Right ventricle myocardium superior (tissue), 1 donor: ENCODE data around the gene CHCHD6. TPM values are rescaled to one million over a fixed set of nuclear protein-coding genes. Genes with fewer than 3 reads are reported as not detected.

Source experiments
- ATAC-seq: fragments of 200-7000 bp; cut with Tn5 transposase; one replicate; pipeline ENCODE4 v1.9.1; 2020; ENCODE audit warnings: mild to moderate bottlenecking; ENCODE audit not compliant: poor library complexity
- DNase-seq: peaks from one replicate; pipeline ENCODE4 v3.0.0-alpha.2; 2020
- intact Hi-C: fragments of 100-400 bp; cut with DNase I; formaldehyde crosslinking; loops from one replicate; pipeline ENCODE4 v1.11.2; 2022
- total RNA-seq: library from RNA; stranded (reverse); fragmentation: NEBNext Ultra II Directional; extraction: Animal tissue kit (Norgen Biotek cat#: 25700); gene quantifications from one replicate; pipeline ENCODE4 v1.2.1, GENCODE V29; 2021
- donor health status: DM: no; HTN: yes; CAD: no; lungs with severe emphysema.

The CHCHD6 gene
- total RNA-seq, 1 donor from 2014 or later, result 8.3 TPM

DNA sequence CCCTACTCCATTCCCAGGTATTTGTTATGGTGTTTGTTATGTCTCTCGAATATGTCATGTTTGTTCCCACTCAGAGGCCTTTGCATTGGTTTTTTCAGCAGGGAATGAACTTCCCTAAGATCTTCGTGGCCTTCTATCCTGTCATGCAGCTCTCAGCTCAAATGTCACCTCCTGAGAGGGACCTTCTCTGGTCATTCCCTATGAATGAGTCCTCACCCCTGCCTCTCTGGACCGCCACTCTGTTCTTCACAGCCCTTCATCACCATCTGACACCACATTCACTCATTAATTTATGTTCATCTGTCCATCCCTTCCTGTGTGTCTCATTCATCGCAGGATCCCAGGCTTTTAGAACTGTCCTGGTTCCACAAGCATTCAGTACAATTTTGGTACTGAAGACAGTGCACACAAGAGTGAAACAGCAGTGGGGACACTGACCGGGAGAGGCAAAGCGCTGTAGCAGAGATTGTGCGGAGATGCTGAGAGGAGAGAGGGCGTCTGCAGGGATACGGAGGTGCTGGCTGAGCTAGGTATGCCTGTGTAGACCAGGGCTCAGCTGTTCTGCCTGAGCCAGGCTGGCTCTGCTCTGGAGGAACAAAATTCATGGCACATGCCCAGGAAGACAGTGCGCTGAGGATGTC lies 132.3 kb downstream of the CHCHD6 start:
- ATAC-seq (no peak), DNase-seq (no peak)
- intact Hi-C loops, result no loop called here

DNA sequence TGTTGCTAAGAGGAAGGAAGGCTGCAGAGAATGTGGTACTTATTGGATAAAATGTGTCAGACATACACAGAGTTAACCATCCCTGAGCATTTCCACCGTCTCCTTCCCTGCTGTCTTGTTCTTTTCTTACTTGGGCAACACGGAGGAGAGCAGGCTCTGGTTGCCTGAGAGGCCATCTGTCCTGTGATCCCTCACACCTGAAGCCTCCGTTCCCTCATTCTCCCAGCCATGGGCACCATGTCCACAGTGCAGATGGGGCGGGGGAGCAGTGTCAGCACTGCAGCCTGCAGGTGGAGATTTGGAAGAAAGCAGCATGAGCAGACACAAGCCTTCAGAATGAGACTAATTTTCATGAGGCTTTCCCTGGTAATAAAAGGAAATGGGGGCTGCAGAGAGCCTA lies 133.7 kb downstream of the CHCHD6 start:
- DNase-seq (no peak), ATAC-seq (no peak)
- intact Hi-C loops, result no loop called here

DNA sequence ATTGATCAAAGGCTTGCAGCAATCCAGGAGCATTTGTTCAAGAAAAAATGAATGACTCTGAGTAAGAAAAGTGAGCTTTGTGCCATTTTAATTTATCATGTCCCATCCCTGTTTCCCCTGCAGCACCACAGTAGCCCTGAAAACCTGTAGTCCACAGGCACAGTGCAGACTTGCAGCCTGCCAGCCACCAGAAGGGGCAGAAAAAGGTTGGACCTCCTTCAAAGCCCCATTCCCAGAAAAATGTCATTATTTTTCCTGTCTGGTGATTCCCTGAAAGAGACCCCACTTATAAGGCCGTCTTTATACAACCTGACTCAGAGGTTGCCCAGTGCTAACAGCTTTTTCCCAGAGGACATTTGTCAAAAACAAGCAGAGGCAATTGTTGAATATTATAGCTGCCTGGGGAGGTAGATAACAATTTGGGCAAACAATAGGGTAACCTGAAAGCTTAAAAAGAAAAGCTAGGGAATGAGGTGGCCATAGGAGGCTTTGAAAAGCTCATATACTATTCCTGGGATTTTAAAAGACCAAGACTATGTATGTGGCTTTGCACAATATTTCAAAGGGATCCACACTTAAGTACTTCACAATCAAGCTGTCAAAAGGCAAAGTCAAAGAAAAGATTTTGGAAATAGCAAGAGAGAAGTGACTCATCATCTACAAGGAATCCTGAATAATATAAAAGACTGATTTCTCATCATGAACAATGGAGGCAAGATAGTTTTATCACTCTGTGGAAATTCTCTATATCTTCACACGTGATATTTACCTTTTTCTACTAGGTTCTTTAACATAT lies 142.1 kb downstream of the CHCHD6 start:
- no peak for ATAC-seq
- no peak for DNase-seq
- intact Hi-C loops, result no loop called here

DNA sequence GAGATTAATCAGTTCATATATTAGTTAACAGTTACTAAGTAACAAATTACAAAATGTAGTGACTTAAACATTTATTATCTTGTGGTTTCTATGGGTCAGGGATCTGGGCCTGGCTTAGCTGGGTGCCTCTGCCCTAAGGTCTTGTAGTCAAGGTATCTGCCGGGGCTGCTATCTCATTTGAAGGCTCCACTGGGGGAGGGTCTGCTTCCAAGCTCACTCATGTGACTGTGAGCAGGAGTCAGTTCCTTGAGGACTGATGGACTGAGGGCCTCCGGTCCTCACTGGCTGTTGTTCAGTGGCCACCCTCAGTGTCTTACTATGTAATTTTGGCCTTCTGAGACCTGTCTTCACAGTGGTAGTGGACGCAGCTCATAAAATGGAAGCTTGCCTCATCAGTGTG lies 143.0 kb downstream of the CHCHD6 start:
- intact Hi-C loops, result no loop called here
- DNase-seq (no peak), ATAC-seq (no peak)

DNA sequence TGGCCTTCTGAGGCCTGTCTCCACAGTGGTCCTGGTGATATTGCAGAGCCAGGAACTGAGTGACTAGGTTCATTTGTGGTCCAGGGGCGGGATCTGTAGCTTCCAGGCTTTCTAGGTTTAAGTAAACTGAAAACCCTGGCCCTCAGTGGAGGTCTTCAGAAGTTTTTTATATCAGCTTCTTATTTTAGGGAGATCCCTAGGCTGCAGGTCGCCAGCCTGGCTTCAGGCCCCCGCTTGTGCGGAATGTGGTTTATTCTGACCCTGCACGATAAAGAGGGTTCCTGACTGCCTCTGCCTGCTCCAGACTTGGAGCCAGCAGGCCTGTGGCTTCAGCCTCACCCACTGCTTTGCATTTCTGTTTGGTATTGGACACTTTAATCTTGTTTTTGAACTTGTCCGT lies 145.0 kb downstream of the CHCHD6 start:
- intact Hi-C loops, result no loop called here
- DNase-seq (no peak), ATAC-seq (no peak)

DNA sequence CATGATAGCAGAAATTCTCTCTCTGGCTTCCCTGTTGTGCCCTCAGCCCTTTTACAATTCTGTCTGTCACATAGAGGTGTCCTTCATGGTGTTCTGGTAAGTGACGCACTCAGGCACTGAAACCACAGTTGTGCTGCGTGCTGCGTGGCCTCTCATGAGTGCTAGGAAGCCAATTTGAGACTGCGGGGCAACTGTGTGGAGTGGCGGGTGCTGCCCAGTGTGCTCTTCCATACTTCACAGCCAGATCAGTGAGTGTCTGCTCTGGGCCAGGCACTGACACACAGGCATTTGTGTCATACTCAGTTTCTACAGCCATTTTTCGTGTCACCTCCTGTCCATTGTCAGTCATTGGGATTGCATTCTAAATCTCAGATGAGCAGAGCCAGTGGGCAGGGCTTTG lies 145.7 kb downstream of the CHCHD6 start:
- intact Hi-C loops, result no loop called here
- ATAC-seq (peak; percentile 70), DNase-seq (no peak)

DNA sequence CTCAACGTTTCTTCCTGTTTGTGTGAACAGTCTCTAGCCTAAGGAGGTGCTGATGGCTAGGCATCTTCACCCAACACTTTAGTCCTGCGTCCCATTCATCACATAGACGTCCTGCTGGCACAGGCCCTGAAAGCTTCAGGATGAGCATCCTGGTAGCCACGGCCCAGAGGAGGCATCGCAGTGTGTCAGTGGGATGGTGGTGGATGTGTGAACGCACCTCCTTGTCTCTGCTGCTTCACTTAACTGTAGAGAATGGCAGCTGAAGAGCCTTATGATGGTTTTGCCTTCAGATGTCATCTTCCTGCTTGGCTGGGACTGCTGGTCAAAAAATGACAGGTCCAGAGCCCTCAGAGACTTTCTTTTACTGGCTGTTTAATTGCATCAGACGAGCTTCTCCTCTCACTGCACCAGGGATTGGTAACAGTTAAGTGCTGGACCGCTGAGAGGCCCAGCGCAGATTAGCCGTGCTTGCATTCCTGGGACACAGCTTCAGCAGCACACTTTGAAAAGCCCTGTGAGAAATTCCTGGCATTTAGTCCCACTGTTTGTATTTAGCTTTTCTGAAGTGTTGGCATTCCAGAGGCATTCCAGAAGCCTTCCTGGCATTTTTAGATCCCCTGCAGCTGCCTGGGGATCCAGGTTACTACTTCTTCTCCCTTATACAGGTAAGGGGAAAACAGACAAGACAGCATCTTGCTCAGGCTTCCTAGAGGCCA lies 146.5 kb downstream of the CHCHD6 start:
- intact Hi-C loops, result no loop called here
- DNase-seq (no peak), ATAC-seq (peak; percentile 93)

DNA sequence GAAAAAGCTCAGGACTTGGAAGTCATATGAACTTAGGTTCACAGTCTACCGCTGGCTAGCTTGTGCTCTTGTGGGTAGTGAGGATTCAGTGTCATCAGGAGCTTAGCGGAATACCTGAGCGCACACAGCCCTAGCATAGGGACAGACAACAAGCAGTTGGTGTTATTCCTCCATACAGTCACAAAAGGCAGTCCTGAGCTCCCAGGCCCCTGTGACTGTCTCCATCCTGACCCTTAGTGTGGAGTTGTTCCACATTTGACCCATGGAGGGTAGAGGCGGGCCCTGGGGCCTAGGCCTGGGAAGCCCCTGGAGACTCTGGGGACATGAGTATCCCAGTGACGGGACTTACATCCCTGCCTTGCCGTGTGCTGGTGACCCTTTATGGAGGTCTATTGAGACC lies 147.3 kb downstream of the CHCHD6 start:
- intact Hi-C loops, result no loop called here
- DNase-seq, result no peak
- no peak for ATAC-seq

DNA sequence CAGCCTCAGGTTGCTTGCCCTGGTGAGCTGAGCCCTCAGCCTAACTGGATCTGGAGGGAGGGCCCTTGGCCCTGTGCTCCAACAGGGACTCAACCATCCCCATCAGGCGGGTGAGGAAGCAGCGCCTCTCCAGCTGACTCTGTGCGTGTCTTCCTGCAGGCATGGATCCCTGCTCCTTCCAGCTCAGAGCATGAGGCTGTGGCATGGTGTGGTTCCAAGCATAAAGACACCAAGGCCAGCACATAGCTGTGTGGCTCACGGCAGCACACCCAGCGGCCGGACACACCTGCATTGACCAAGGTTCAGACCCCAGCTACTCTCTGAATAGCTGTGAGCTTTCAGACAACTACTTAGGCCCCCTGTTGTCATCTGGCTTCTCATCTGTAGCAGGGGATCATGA lies 147.9 kb downstream of the CHCHD6 start:
- ATAC-seq (no peak), DNase-seq (no peak)
- intact Hi-C loops, result no loop called here

DNA sequence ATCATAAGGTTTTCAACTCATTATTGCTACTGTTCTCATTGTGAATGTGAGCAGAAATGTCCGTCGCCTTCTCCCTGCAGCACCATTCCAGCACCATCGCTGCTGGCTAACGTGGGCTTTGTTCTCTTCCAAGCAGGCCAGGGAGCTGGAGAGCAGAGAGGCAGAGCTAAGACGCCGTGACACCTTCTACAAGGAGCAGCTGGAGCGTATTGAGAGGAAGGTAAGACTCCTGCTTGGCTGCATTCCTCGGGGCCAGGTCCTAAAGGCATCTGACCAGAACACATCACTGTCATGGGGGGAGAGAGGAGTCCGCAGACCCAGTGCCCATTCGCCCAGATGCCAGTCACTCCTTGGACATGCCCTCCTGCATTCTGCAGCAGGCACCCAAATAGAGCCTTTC lies 148.5 kb downstream of the CHCHD6 start:
- intact Hi-C loops, result no loop called here
- ATAC-seq, result no peak
- DNase-seq, result no peak

DNA sequence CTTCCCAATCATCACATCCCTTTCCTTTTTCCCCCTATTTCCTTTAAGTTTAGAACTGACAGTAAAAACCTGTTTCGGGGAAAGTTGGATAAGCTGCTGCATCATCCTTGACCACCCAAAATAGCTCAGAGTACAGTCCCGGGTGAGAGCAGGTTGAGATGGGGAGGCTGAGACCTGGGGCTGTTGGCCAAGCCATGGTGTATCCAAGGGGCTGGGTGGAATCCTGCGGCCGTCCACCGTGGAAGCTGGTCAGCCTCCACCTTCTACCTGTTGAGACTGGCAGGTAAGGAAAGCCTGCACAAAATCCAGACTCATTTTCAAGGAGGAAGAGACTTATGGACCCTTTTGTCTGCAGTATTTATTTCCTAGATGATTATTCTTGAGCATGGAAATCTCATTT lies 150.6 kb downstream of the CHCHD6 start:
- DNase-seq (no peak), ATAC-seq (no peak)
- intact Hi-C loops, result no loop called here

DNA sequence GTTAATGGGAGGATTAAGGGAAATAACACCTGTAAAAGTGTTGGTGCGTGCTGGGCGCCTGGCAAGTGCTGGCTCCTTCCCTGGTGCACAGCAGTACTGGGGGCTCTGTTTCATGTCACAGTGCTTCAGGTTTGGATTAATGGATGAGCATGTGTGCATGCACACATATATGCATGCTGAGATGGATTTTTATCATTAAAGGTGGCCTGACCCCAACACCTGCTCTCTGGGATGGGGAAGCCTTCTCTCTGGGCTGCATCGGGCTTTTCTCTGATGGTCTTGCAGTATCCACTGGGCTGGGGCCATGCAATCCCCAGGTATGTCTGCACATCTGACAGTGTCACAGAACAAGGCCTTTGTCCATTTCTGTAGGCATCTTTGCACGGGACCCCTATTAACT lies 151.3 kb downstream of the CHCHD6 start:
- ATAC-seq, result no peak
- intact Hi-C loops, result no loop called here
- no peak for DNase-seq

DNA sequence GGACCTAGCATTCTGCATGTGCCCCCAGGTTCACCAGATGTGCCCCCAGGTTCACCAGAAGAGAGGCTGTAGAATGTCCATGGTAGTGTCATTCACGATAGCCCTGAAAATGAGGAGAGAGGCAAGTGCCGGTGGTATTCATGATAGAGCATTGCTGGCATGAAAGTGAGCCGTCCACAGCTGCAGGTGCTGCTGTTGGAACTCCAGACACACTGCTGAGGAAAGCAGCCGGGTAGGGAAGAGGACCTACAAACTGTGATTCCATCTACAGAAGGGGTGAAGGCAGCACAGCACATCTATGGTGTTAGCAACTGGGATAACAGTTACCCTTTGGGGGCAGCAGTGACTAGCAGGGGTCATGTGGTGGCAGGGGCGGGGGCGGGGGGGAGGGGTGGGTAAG lies 153.9 kb downstream of the CHCHD6 start:
- DNase-seq (no peak), ATAC-seq (peak; percentile 80)
- intact Hi-C loops, result no loop called here

DNA sequence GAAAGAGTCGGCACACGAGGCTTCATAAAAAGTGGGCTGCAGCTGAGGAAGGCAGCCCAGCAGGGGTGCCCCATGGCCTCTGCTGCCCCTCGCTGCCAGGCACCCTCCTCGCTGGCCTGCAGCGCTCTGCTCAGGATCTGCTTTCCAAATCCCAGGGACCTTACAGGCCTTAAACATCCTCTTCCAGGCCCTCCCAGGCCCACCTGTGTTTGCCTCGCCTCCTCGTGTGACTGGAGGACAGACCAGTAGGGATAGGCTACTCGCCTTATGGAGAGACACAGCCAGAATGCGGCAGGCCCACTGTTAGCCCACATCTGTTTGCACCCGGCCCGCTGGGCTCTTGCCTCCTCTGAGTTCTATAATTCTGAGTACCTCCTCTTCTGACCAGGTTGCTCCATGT lies 154.4 kb downstream of the CHCHD6 start:
- no peak for DNase-seq
- intact Hi-C loops, result no loop called here
- peak; percentile 25 for ATAC-seq

DNA sequence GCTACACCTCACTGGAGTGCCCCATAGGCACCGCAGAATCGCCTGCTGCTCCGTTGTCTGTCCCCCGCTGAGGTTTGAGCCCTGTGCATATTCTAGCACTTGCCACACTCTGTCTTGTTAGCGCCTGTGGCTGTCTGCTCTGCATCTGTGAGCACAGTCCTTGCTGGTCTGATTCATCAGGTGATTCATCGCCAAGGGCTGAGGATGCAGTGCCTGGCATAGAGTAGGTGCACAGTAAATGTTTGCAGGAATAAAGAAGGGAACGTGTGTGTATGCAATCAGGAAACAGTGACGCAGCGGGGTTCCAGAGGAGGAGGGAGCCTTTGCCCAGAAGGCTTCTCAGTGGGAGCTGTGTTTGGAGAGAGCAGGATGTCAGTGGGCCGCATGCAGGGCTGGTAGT lies 154.8 kb downstream of the CHCHD6 start:
- DNase-seq (no peak), ATAC-seq (no peak)
- intact Hi-C loops, result no loop called here

DNA sequence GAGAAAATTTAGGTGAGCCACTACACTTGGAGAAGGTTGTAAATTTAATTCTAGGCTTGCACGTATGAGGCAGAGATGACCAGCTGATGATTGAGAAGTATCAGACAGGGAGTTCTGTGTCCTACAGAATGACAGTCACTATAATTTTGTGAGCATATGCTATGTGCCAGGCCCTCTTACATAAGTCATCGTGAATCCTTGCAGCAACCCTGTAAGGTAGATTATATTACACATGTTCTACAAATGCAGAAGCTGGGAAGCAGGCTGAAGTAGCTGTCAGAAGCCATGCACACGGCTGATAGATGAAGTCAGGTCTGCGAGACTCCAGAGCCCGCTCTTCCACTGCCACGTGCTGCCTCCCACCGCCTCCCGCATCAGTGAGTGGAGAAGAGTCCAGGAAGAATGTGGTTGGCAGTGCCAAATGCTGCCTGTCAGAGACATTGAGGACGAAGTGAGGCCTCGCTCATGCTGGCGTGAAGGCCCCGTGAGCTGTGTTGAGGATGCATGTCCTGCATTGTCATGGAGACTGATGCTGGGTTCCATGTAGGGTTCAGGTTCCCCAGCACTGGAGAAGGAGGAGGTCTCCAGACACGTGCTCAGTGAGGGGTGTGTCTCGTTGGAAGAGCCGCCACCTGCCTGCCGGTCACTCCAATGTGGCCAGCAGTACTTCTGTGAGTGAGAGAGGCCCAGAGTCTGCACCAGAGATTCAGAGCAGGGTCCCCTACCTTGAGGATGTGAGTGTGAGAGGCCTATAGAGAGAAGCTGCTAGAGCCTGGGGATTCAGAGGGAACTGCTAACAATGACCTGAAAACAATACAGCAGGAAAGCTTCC lies 155.6 kb downstream of the CHCHD6 start:
- DNase-seq, result no peak
- intact Hi-C loops, result no loop called here
- ATAC-seq, result no peak

DNA sequence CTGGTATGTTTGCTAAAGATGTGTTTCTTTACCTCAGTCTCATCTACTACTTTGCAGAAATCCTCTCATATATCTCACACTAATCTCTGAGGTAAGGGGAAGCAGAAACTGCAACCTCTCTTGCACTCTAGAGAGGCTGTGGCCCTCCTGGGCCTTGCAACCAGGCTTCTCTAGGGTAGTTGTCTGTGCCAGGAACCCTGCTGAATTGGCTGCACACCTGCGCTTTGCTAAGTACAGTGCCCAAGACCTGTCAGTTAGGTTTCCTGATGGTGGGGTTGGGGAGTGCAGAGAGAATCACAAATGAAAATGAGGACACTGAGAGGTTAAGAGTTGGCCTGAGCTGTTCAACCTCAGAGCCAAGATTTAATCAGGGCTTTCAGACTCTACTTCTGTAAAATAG lies 161.7 kb downstream of the CHCHD6 start:
- DNase-seq, result no peak
- intact Hi-C loops, result no loop called here
- ATAC-seq, result no peak

DNA sequence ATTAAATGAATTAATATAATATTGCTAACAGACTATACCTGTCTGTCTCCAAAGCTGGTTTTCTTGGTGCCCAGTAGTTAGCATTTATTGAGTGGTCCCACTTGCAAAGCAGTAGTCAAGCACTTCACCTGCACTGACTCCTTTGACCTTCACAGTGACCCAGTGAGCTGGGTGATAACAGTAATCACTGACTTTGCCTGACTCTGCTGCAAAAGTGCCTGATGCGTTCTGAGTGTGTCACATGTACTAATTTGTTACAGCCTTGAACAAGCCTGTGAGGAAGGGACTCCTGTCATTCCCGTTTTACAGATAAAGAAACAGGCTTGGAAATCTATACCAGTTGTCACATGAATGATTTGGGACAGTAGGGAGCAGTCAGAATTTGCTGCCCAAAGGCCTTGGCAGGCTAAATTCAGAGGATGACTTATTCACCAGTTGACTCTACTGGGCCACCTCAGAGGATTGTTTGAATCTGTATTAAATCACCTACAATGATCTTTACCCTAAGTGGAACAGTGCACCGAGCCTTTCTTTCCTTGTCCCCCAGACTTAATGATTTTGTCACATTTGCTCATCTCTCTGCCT lies 162.2 kb downstream of the CHCHD6 start:
- ATAC-seq (peak; percentile 53), DNase-seq (no peak)
- intact Hi-C loops, result no loop called here
